HepG2 (cell line): ENCODE measurements around the gene RTN1. TPM values are rescaled to one million over a fixed set of nuclear protein-coding genes. Genes with fewer than 3 reads are reported as not detected.
A peak's percentile ranks its signal among the peaks of the same experiment; 100 is the strongest.

Source experiments
- ADNP ChIP-seq: sonication (generic); formaldehyde crosslinking; IDR thresholded peaks from 2 replicates; pipeline ENCODE4 v1.4.0; 2020; ENCODE audit warnings: missing genetic modification reagents
- BORCS8-MEF2B ChIP-seq: sonication (generic); formaldehyde crosslinking; IDR thresholded peaks from 2 replicates; pipeline ENCODE4 v1.8.0; 2022; ENCODE audit warnings: mild to moderate bottlenecking, missing genetic modification reagents
- CENPT ChIP-seq: sonication (generic); formaldehyde crosslinking; IDR thresholded peaks from 2 replicates; pipeline ENCODE4 v1.8.0; 2022; ENCODE audit warnings: low read depth, mild to moderate bottlenecking, moderate library complexity, missing genetic modification reagents
- DDIT3 ChIP-seq: sonication (generic); formaldehyde crosslinking; IDR thresholded peaks from 2 replicates; pipeline ENCODE4 v1.4.0; 2020; ENCODE audit warnings: mild to moderate bottlenecking, missing genetic modification reagents
- ERF ChIP-seq: IDR thresholded peaks from 2 replicates; pipeline ENCODE4 v1.6.1; 2018; ENCODE audit warnings: missing biosample characterization, missing genetic modification reagents
- HMGA1 ChIP-seq: sonication (generic); formaldehyde crosslinking; conservative IDR thresholded peaks from 2 replicates; pipeline ENCODE4 v1.4.0; 2020; ENCODE audit warnings: missing genetic modification reagents
- KAT2B ChIP-seq: fragments of 150-350 bp; IDR thresholded peaks from 2 replicates; pipeline ENCODE4 v1.6.1; 2014; ENCODE audit warnings: low read depth, low read length, borderline replicate concordance
- PRPF4 ChIP-seq: fragments of 200-400 bp; formaldehyde crosslinking; IDR thresholded peaks from 2 replicates; pipeline ENCODE4 v1.6.1; 2016; ENCODE audit warnings: low read length, low read depth; ENCODE audit not compliant: poor library complexity, severe bottlenecking
- RELA ChIP-seq: sonication (generic); formaldehyde crosslinking; IDR thresholded peaks from 2 replicates; pipeline ENCODE4 v1.4.0; 2020; ENCODE audit warnings: missing genetic modification reagents
- SNAPC4 ChIP-seq: sonication (generic); formaldehyde crosslinking; IDR thresholded peaks from 2 replicates; pipeline ENCODE4 v1.4.0; 2020; ENCODE audit warnings: mild to moderate bottlenecking, missing genetic modification reagents
- TGIF2 ChIP-seq: IDR thresholded peaks from 2 replicates; pipeline ENCODE4 v1.6.1; 2016; ENCODE audit warnings: control low read depth, missing compliant biosample characterization
- ZBTB20 ChIP-seq: sonication (generic); formaldehyde crosslinking; IDR thresholded peaks from 2 replicates; pipeline ENCODE4 v1.8.1; 2023; ENCODE audit warnings: missing genetic modification reagents, low read depth, mild to moderate bottlenecking, borderline replicate concordance
- ZBTB33 ChIP-seq: sonication (generic); formaldehyde crosslinking; IDR thresholded peaks from 2 replicates; pipeline ENCODE4 v1.4.0; 2020; ENCODE audit warnings: missing genetic modification reagents
- ZNF512 ChIP-seq: sonication (generic); formaldehyde crosslinking; IDR thresholded peaks from 2 replicates; pipeline ENCODE4 v1.4.0; 2020; ENCODE audit warnings: mild to moderate bottlenecking, missing genetic modification reagents
- ZNF616 ChIP-seq: sonication (generic); formaldehyde crosslinking; IDR thresholded peaks from 2 replicates; pipeline ENCODE4 v1.5.0; 2020; ENCODE audit warnings: low read depth, mild to moderate bottlenecking, missing genetic modification reagents
- ZNF781 ChIP-seq: sonication (generic); formaldehyde crosslinking; IDR thresholded peaks from 2 replicates; pipeline ENCODE4 v1.5.1; 2020; ENCODE audit warnings: borderline replicate concordance, mild to moderate bottlenecking, missing genetic modification reagents; ENCODE audit errors: not compliant biosample characterization
- ZNF792 ChIP-seq: IDR thresholded peaks from 2 replicates; pipeline ENCODE4 v1.6.1; 2016
- polyA plus RNA-seq, 8 experiments: library from polyadenylated mRNA; depleted of rRNA in 3 of 8; stranded (reverse) in 7 of 8; unstranded in 1 of 8; fragments of >200 nt; fragmentation: Illumina TruSeq in 4 of 8; extraction: Trizol in 4 of 8; gene quantifications; 2 replicates each; pipeline versions ENCODE4 v1.2.1 to v1.2.3, GENCODE V29; 2011 to 2016; ENCODE audit warnings: low read depth in 4 of 8, missing spikeins in 1 of 8, mixed read lengths in 1 of 8; ENCODE audit not compliant: insufficient read depth in 1 of 8
- total RNA-seq, 5 experiments: library from RNA; depleted of rRNA; stranded (reverse); fragments of >200 nt; fragmentation: Illumina TruSeq; extraction: Trizol; gene quantifications; 2 replicates each; pipeline ENCODE4 v1.2.3, GENCODE V29; 2016; ENCODE audit warnings: low read depth in 1 of 5

Gene RTN1
- total and polyA plus RNA-seq, 2 of the 13 experiments (the other 11 are each of a cell fraction or from before 2014, with no cell fraction given), result 0.04 to 0.18 TPM

GRCh38 chr14:59919570-59920377 is 49.2 kb upstream of the RTN1 start, which contains the start of gene LRRC9 (continued):
- no peak for TF ChIP-seq CENPT (CRISPR knock-in tag)
- TF ChIP-seq KAT2B, result no peak
- TF ChIP-seq DDIT3 (CRISPR knock-in tag), result no peak
- no peak for TF ChIP-seq RELA (CRISPR knock-in tag)
- no peak for TF ChIP-seq ZNF781 (CRISPR knock-in tag)
- TF ChIP-seq ZNF512 (CRISPR knock-in tag), result no peak
- TF ChIP-seq TGIF2, result 0 out of 2 replicates have a peak, but pooled peaks have one; percentile 68
- TF ChIP-seq SNAPC4 (CRISPR knock-in tag), result no peak
- TF ChIP-seq ZNF616, result 0 out of 2 replicates have a peak, but pooled peaks have one; percentile 61
- no peak for TF ChIP-seq ADNP (CRISPR knock-in tag)
- no peak for TF ChIP-seq PRPF4
- TF ChIP-seq ZNF792 (CRISPR knock-in tag), result no peak
- no peak; the same call in 1 of the 2 replicates for TF ChIP-seq ERF (CRISPR knock-in tag)
- TF ChIP-seq ZBTB20 (CRISPR knock-in tag), result no peak
- no peak for TF ChIP-seq HMGA1
- TF ChIP-seq BORCS8-MEF2B (CRISPR knock-in tag), result no peak; the same call in 1 of the 2 replicates
- no peak for TF ChIP-seq ZBTB33 (CRISPR knock-in tag)
